OCI-LY7 (cell line): ENCODE results near the gene KCNJ11. TPM values are rescaled to one million over a fixed set of nuclear protein-coding genes. Genes with fewer than 3 reads are reported as not detected.
A peak's percentile ranks its signal among the peaks of the same experiment; 100 is the strongest.

Source experiments
- BruUV-seq: library from RNA; stranded (reverse); fragments of 400-500 nt; replicated peaks from 2 replicates; lab custom pipeline; 2021; lab: Mats Ljungman, UMichigan
- CTCF ChIA-PET: fragments of 300-600 bp; sonication (Branson Sonifier 250); formaldehyde crosslinking; loops from one replicate; lab custom pipeline; 2022; ENCODE audit warnings: antibody characterized with exemption; ENCODE audit not compliant: unreplicated experiment; lab: Charles Lee
- POLR2A ChIA-PET: fragments of 300-600 bp; sonication (Branson Sonifier 250); formaldehyde crosslinking; loops from one replicate; lab custom pipeline; 2022; ENCODE audit warnings: antibody characterized with exemption; lab: Charles Lee
- DNase-seq: peaks from one replicate; pipeline ENCODE4 v3.0.0-alpha.2; 2015; ENCODE audit warnings: low spot score
- H2AFZ ChIP-seq: fragments of 200-600 bp; sonication (generic), shearing (Covaris generic); 2 replicates; pipeline ENCODE4 v1.6.1; 2014; ENCODE audit warnings: mild to moderate bottlenecking, antibody characterized with exemption, low read length, moderate library complexity
- H3K27ac ChIP-seq: fragments of 200-600 bp; sonication (generic); 2 replicates; pipeline ENCODE4 v1.5.1; 2014; ENCODE audit warnings: mixed run types, low read depth, mild to moderate bottlenecking, moderate library complexity, low read length, inconsistent platforms; ENCODE audit not compliant: poor library complexity, severe bottlenecking
- H3K36me3 ChIP-seq: fragments of 200-600 bp; sonication (generic); 2 replicates; pipeline ENCODE4 v1.6.1; 2014; ENCODE audit warnings: mild to moderate bottlenecking, antibody characterized with exemption, low read length, moderate library complexity, mixed read lengths; ENCODE audit not compliant: insufficient read depth
- H3K4me1 ChIP-seq: fragments of 200-600 bp; sonication (generic); 2 replicates; pipeline ENCODE4 v1.5.1; 2014; ENCODE audit warnings: mild to moderate bottlenecking, low read length; ENCODE audit not compliant: insufficient read depth, poor library complexity, severe bottlenecking
- H3K4me2 ChIP-seq: fragments of 200-600 bp; sonication (generic); 2 replicates; pipeline ENCODE4 v1.6.1; 2014; ENCODE audit warnings: mild to moderate bottlenecking, low read length
- H3K4me3 ChIP-seq: fragments of 200-600 bp; sonication (generic); 2 replicates; pipeline ENCODE4 v1.5.1; 2014; ENCODE audit warnings: mild to moderate bottlenecking, low read depth, low read length; ENCODE audit not compliant: poor library complexity, severe bottlenecking
- H3K79me2 ChIP-seq: fragments of 200-600 bp; sonication (generic); 2 replicates; pipeline ENCODE4 v1.6.1; 2016; ENCODE audit warnings: low read depth, mild to moderate bottlenecking, low read length, moderate library complexity, mixed read lengths; ENCODE audit not compliant: insufficient read depth
- H3K9me2 ChIP-seq: fragments of 200-600 bp; sonication (generic); 2 replicates; pipeline ENCODE4 v1.6.1; 2016; ENCODE audit warnings: mild to moderate bottlenecking, low read length, mixed read lengths; ENCODE audit not compliant: insufficient read depth
- H3K9me3 ChIP-seq: fragments of 200-600 bp; sonication (generic); 2 replicates; pipeline ENCODE4 v1.6.1; 2014; ENCODE audit warnings: mild to moderate bottlenecking, mixed run types, low read length, mixed read lengths
- H4K20me1 ChIP-seq: fragments of 200-600 bp; sonication (generic); 2 replicates; pipeline ENCODE4 v1.6.1; 2014; ENCODE audit warnings: mild to moderate bottlenecking, antibody characterized with exemption, low read length, moderate library complexity, mixed read lengths; ENCODE audit not compliant: insufficient read depth
- CTCF ChIP-seq: fragments of 200-600 bp; sonication (generic); conservative IDR thresholded peaks from 2 replicates; pipeline ENCODE4 v1.5.1; 2014; ENCODE audit warnings: mild to moderate bottlenecking, antibody characterized with exemption, low read length, moderate library complexity, mixed read lengths
- EZH2phosphoT487 ChIP-seq: fragments of 200-600 bp; sonication (generic); IDR thresholded peaks from 2 replicates; pipeline ENCODE4 v1.6.1; 2018; ENCODE audit warnings: low read depth, borderline replicate concordance, mild to moderate bottlenecking, mixed run types, antibody characterized with exemption, low read length, moderate library complexity, mixed read lengths
- intact Hi-C: fragments of 100-400 bp; cut with micrococcal nuclease; formaldehyde crosslinking; loops from one replicate; pipeline ENCODE4 v1.10.0; 2022; ENCODE audit not compliant: unreplicated experiment
- total RNA-seq, 2 experiments: library from RNA; depleted of rRNA in 1 of 2; stranded (reverse); fragments of >200 nt in 1 of 2; shearing (Covaris generic) in 1 of 2; gene quantifications; 2 replicates each; pipeline ENCODE4 v1.2.3, GENCODE V29; 2014 to 2022

The KCNJ11 gene
- total RNA-seq, 2 experiments from 2014 or later, result 7.0 to 8.0 TPM

GRCh38 chr11:17354601-17354991, 33.9 kb downstream of the KCNJ11 start:
- POLR2A ChIA-PET, result interaction anchor here (0.5 to 1.6 kb wide), 5 partner anchors 11 to 147 kb away, joined by 3 to 5 read pairs (median 3); partner anchors contain the start of gene NUCB2
- CTCF ChIA-PET, result interaction anchor here (1.0 kb wide), 1 partner anchor 173 kb away, joined by 3 read pairs; no protein-coding TSS in a partner anchor
- Histone ChIP-seq H3K4me2 (peak overlapping the region; percentile 95), H3K9me2 (no peaks in the 10 kb centered on the region), H4K20me1 (no peaks in the 10 kb centered on the region), H3K27ac (no peak overlapping the region), H3K79me2 (peaks cover 22% of the 10 kb centered on the region), H3K4me3 (peak overlapping the region; percentile 70), H3K9me3 (peaks cover 5% of the 10 kb centered on the region; the same call in 1 of the 2 replicates), H3K36me3 (peaks cover 28% of the 10 kb centered on the region), H2AFZ (peak overlapping the region; percentile 61; the same call in 1 of the 2 replicates), H3K4me1 (peaks cover 26% of the 10 kb centered on the region)
- intact Hi-C loops, result loop anchor here (1.0 kb wide), 2 partner anchors 150 to 174 kb away; no protein-coding TSS in a partner anchor
- BruUV-seq, result no TSS peak
- TF ChIP-seq CTCF (peak; percentile 90), EZH2phosphoT487 (no peak)
- peak; percentile 86 for DNase-seq

GRCh38 chr11:17353821-17354600, 34.4 kb downstream of the KCNJ11 start:
- Histone ChIP-seq H3K9me2 (no peaks in the 10 kb centered on the region), H3K4me3 (peak overlapping the region; percentile 70), H3K27ac (peak overlapping the region; percentile 72), H2AFZ (peak overlapping the region; percentile 61), H3K79me2 (peaks cover 22% of the 10 kb centered on the region), H3K36me3 (peaks cover 23% of the 10 kb centered on the region), H3K4me1 (peaks cover 26% of the 10 kb centered on the region), H3K4me2 (peak overlapping the region; percentile 95), H3K9me3 (peaks cover 5% of the 10 kb centered on the region; the same call in 1 of the 2 replicates), H4K20me1 (no peaks in the 10 kb centered on the region)
- no peak for DNase-seq
- CTCF ChIA-PET, result interaction anchor here (0.7 to 1.0 kb wide), 2 partner anchors 27 to 174 kb away, joined by 3 read pairs; no protein-coding TSS in a partner anchor
- no TSS peak for BruUV-seq
- POLR2A ChIA-PET, result interaction anchor here (0.5 to 1.6 kb wide), 6 partner anchors 12 to 276 kb away, joined by 3 to 5 read pairs (median 4); partner anchors contain the start of gene NUCB2
- no peak for TF ChIP-seq EZH2phosphoT487
- intact Hi-C loops, result loop anchor here (1.0 to 2.0 kb wide), 4 partner anchors 77 to 277 kb away; partner anchors contain the start of genes NUCB2 and RPS13
